Glomerular endothelial cell (primary cell): ENCODE data around the gene STRADA. TPM values are rescaled to one million over a fixed set of nuclear protein-coding genes. Genes with fewer than 3 reads are reported as not detected.

Experiments used
- DNase-seq: peaks from one replicate; pipeline ENCODE4 v3.0.0-alpha.2; 2011; ENCODE audit warnings: low read depth, low spot score; ENCODE audit errors: extremely low read depth
- total RNA-seq: library from RNA; depleted of rRNA; stranded (reverse); fragments of >200 nt; gene quantifications from 2 replicates; pipeline ENCODE4 v1.2.3, GENCODE V29; 2015

The STRADA gene
- total RNA-seq, 1 donor from 2014 or later = 34.2 TPM

DNA sequence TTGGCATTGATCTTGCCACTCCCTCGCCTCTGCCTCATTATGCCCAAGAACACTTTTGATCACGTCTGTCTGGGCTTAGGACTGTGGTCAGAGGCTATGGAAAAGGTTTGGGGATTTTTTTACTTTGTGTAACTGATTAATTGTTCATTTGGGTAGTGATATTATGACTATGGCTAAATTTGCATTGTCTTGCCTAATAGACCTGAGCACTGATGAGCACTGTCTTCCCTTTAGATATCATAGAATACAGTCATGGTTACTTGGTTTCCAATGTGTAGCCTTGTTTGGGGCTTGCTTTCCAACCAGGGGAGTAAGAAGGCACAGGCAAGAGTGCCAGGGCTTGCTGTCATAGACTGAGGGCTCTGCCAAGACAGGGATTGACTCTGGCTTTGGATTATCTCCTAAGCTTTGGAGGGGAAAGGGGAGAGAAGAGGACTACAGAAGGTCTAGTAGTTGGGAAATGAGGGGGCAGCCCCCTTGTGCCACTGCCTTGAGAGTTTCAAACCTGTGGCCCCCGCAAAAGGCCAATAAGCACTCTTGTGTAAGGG is 55.4 kb downstream of the STRADA start:
- no peak for DNase-seq

DNA sequence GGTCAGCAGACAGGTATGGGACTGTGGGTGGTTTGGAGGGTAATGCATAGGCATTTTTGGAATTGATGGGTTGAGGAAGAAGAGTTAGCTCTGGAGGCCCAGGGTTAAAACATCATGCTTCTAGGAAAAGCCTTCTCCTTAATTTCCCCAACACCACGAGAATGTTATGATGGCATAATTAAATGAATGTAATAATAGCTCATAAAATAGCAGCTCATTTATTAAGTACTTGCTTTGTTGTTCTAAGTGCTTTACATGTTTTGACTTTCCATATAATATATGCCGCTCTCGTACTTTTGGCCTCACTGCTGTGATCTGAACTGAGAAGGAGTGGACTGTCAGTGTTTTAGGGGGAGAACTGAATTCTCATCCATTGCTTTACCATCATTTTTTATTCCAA is 56.0 kb downstream of the STRADA start:
- no peak for DNase-seq

DNA sequence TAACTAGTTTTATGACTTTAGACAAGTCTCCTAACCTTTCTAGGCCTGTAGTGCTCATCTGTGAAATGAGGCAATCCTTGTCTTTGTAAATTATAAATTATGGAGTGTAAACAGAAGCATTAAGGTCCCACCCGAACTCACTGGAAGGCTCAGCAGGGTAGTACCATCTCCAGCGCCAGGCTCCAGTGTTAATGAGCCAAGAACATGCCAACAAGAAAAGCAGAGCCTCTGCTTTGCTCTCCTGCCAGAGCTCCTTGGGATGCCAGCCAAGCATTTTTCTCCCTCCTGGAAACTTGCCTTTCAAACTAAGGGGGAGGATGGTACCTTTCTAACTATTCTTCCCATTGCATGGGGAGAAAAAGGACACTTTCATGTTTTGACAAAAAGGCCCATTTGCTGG is 56.6 kb downstream of the STRADA start:
- no peak for DNase-seq

DNA sequence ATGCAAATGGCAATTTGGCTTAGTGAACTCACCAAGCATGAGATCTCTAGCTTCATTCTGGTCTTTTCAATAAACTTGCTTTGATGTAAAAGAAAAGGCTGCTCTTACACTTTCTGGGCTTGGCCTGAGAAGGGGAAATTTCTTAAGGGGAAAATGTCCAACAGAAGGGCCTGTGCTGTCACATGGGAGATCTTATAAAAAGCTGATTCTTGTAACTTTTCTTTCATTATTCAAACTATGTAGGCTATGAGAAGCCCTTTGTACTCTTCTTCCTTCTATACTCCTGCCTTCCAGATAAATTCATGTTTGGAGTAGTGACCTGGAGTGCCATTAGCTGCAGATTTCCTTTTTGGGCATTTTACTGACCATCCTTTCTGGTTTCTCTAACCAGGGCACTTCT is 58.6 kb downstream of the STRADA start:
- DNase-seq = no peak

DNA sequence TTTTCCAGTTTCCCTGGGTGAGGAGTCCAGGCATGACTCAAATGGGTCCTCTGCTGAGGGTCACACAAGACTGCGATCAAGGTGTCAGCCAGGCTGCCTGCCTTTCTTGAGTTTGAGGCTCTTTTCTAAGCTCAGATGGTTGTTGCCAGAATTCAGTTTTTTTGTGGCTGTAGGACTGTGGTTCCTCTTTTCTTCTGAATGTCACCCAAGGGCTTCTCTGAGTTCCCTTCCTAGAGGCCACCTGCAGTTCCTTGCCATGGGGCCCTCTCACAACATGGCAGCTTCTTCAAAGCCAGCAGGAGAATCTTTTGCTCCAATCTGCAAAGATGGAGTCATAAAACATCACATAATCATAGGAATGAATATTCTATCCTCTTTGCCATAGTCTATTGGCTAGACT is 59.2 kb downstream of the STRADA start:
- DNase-seq = no peak

DNA sequence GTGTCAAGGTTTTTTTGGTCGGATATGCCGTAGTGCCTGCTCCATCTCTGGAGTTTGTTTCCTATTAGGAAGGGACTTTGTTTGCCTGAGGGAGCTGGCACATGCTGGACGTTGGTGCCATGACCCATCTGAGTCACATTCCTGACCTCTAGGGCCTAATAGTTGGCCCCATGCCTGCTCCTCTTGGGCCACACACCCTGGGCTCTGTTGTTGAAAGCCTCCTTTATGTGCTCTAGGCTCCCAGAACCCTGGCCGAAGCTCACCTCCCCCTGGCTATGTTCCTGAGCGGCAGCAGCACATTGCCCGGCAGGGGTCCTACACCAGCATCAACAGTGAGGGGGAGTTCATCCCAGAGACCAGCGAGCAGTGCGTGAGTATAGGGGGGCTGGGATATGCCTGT is 60.1 kb downstream of the STRADA start:
- DNase-seq = no peak

DNA sequence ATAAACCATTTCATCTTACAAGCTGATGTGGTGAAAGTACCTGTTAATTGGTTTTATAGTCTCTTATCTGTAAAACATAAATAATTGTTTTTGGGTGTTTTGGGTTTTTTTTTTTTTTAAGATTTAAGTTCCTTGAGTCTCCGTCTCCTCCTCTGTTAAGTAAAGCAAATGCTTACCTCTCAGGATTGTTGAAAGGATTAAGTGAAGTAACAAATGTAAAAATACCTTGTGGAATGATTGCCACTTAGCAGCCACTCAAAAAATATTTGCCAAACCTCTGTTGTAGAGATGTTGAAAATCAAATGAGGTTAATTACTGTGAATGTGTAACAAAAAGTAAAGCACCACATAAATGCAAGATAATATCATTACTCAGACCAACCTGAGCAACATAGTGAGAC is 60.9 kb downstream of the STRADA start:
- no peak for DNase-seq

DNA sequence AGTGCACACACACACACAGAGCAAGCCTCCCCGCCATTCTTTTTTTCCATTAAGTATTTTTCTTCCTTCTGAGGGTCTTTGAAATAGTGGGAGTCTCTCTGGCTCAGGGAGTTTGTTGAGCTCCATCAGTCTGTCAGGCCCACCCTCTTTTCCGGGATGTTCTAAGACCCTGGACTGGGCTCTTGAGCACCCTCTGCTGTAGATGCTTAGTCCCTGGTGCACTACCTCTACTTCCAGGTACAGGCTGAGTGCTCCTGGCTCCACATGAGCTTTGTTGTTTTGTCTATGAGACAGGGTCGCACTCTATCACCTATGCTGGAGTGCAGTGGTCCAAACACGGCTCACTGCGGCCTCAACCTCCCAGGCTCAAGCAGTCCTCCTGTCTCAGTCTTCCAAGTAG is 62.4 kb downstream of the STRADA start:
- no peak for DNase-seq

DNA sequence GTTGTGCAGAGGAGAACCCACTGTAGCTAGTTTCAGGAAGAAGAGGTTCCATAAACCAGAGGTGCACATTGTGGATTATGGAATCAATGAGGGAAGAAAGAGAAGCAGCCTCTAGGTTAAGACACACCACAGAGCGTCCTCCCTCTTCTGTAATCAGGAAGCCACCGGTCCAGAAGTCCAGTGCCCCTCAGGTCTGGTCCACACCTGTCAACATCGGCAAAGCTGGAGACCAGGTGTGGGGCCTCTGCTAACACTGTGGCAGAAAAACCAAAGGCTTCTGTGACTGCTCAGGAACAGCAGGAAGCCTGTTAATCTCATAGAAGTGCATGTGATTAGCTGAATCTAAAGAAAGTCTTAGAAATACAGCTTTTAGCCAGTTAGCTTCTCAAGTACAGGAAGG is 65.0 kb downstream of the STRADA start:
- DNase-seq = no peak

DNA sequence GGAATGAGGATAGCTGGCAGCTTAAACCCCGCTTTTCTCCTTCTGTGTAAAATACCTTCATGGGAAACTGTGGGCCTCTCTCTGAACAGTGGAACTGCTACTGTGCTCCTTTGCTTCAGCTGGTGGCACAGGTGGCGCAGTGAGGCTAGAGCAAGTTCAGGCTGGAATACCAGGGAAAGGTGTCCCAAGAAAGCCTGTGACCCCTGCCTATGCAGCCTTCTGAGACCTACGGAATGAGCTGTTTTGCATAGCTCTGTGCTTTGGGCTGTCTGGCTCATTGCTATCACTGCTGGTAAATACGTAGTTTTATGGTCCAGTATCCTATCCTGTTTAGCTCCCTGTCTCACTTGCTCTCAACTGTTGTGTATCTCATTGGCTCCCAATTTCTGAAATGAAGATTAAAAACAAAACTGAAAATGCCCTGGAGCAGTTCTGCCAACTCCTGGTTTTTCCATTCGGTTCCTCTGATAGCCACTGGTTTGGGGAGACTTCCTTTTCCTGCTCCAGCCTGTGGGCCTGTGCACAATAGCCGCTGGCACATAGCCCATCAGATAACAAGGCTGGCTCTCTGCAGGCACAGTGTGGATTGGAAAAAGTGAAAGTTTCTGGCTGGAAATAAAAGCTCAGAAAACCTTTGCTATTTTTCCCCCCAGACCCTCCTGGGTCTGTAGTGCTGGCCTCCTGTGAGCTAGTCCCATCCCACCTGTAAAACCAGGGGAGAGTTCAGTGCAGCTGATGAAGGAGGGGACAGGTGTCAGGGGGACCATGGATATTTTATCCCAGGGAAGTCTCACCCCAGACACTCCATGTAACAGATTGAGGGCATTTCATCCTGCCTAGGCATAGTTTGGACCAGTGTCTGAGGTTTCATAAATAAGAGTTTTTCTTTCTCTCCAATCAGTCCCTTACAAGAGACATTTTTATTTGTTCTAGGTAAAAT is 65.7 kb downstream of the STRADA start:
- peak; percentile 93 for DNase-seq

DNA sequence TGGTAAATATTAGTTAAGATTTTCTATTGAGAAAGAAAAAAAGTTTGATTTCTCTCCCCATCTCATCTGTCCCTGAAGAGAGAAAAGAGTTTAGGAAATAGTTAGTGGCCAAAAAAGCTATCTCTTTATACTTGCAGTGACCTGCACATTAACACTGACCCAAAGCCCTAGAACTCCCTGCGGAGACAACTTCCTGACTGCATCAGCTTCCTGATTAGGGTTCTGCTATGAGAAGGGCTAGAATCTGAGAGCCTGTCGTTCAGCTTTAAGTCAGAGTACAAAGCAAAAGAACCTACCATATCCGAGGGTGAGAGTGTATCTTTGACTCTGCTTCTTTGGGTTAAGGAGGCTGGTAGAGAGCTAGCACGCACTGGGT is 66.4 kb downstream of the STRADA start:
- DNase-seq = no peak

DNA sequence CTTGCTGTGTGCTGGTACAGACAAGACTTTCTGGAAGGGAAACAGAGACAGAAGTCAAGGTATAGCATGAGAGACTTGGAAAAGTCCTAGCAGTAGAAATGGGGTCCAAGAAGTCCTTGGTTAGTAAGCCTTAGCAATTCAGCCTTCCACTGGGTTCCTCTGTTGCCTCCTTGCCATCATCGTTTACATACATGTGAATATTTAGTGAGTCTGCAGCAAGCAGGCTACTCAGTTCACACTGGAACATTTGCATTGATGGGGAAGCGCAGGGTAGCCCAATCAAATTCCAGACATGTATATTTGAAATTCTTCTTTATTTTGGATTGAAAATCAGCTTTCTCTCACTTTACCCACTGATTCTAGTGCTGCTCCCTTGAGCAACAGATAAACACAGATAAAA is 68.7 kb downstream of the STRADA start:
- no peak for DNase-seq

DNA sequence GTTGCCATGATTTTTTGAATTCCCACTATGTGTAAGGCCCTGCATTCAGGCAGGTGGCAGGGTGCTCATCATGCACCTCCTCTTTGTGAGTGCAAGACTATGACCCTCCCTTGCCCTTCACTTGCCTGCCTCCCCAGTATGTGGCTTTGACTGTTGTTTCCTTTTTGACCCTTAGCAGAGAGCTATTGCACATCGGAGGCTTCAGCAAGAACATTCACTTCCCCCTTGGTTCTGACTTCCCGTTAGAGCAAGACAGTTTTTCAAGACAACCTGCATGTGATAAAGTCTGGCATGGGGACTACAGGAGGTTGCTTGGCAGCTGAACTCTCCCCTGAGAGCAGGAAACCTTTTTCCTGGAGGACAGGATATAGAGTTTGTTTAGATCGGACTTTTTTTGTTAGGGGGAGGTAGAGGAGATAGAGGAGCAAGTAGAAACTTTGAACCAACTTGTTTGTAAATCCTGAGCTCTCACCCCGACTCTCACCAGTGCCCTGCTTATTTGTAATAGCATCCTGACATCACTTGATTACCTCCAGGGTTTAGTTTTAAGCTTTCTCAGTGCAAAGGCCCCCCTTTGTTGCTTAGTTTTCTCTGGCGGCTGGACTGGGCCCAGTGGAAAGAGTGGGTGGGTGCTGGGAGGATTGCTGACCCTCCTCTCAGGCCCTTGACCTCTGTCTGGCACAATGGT is 75.9 kb downstream of the STRADA start:
- no peak for DNase-seq

DNA sequence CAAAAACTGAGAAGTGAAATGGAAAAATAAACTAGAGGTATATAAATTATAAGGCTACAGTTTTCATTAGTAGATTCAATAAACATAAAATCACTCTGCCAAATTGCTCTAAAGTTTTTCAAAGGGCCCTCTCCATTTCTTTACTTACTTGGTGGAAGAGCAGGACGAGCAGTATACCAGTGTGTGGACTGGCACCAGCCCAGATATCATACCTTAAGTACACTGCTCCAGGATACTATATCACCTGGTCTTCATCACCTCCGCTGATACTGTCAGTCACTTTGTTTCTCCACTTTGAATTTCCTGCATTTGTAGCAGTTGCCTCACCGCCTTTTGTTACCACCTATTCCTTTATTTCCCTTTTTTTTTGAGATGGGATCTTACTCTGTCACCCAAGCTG is 81.7 kb downstream of the STRADA start:
- DNase-seq = no peak

DNA sequence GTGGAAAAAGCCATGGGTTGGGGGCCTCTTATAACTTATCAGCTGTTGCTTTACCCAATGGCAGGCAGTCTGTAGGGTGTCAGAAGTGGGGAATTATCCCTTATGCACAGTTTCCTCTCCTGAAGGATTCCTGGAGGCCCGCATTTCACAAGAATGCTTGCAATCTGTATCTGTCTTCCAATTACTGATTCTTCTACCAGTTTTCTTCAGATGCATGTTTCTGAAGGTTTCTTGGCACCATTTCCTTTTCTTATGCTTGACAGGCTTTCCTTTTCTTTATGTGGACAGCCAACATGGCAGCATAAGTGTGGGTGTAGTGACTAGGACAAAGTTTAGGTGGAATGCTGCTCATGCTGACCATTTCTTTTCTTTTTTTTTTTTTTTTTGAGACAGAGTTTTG is 83.2 kb downstream of the STRADA start:
- no peak for DNase-seq

DNA sequence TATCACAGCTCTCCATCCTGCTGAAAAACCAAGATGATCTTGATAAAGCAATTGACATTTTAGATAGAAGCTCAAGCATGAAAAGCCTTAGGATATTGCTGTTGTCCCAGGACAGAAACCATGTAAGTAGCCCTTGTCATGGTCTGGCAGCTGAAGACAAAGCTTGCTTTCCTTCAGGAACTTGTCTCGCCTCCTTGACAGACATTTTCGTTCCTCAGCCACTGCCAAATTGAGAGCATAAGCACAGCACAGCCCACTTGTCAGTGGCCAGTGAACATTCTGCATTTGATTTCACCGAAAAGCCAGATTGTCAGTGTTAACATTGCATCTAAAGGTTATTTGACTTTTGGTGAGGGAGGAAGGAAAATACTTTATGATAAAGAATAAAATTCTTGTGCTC is 83.8 kb downstream of the STRADA start:
- no peak for DNase-seq

DNA sequence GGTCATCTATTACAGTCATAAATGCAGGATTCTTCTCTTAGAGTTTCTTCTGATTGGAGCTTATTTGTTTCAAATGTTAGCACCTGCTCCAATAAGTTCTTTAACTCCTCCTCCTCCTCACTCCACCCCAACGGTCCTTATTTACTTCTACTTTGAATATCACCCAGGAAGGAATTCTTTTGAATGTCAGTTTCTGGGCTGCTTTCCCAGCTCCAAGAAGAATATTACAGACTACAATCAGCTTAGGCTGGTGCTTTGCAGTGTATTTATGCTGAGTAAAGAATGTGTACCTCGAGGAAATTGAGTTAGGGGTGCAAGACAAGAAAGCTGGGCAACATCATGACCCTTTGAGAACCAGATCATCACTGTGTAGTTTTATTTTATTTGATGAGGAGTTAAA is 88.5 kb downstream of the STRADA start:
- no peak for DNase-seq

Other genes starting within 250 kb of the STRADA start
- gene KCNH6, start 218.4 kb downstream of the STRADA start, total RNA-seq = not detected in 2 replicates
- 45.2 and 60.3 TPM in 2 replicates for gene DCAF7, start 191.3 kb downstream of the STRADA start, total RNA-seq
- gene TACO1, start 140.9 kb downstream of the STRADA start, total RNA-seq = 18.9 and 26.3 TPM in 2 replicates
- 68.0 and 82.5 TPM in 2 replicates for gene MAP3K3, start 119.4 kb downstream of the STRADA start, total RNA-seq
- 73.9 and 93.6 TPM in 2 replicates for gene LIMD2, start 41.7 kb downstream of the STRADA start, total RNA-seq
- gene CCDC47, start 31.8 kb upstream of the STRADA start, total RNA-seq = 31.3 and 70.1 TPM in 2 replicates
- 53.5 and 83.8 TPM in 2 replicates for gene DDX42, start 32.4 kb upstream of the STRADA start, total RNA-seq
- 95.5 and 108 TPM in 2 replicates for gene PSMC5, start 85.6 kb upstream of the STRADA start, total RNA-seq
- 35.5 and 53.9 TPM in 2 replicates for gene FTSJ3, start 85.9 kb upstream of the STRADA start, total RNA-seq
- 79.5 and 105 TPM in 2 replicates for gene SMARCD2, start 100.9 kb upstream of the STRADA start, total RNA-seq
- not detected in 2 replicates for gene CSH2, start 131.9 kb upstream of the STRADA start, total RNA-seq
- gene GH2, start 140.1 kb upstream of the STRADA start, total RNA-seq = not detected in 2 replicates
- not detected in 2 replicates for gene CSH1, start 154.8 kb upstream of the STRADA start, total RNA-seq
- gene CSHL1, start 169.5 kb upstream of the STRADA start, total RNA-seq = not detected in 2 replicates
- gene GH1, start 177.0 kb upstream of the STRADA start, total RNA-seq = not detected in 2 replicates
- gene CD79B, start 190.5 kb upstream of the STRADA start, total RNA-seq = 0.70 and 3.2 TPM in 2 replicates
- gene SCN4A, start 231.1 kb upstream of the STRADA start, total RNA-seq = not detected in 2 replicates